GM19035 (cell line): ENCODE results near the gene ADAM8.

Experiments used
- ATAC-seq: cut with Tn5 transposase; IDR thresholded peaks from one replicate; pipeline ENCODE4 v1.9.1; 2021; ENCODE audit not compliant: unreplicated experiment

Gene ADAM8

GRCh38 chr10:133251388-133252222 lies 25.1 kb downstream of the ADAM8 start:
- ATAC-seq = no peak

GRCh38 chr10:133249975-133250754 lies 26.5 kb downstream of the ADAM8 start:
- ATAC-seq = no peak

GRCh38 chr10:133249094-133249780 lies 27.4 kb downstream of the ADAM8 start:
- no peak for ATAC-seq

GRCh38 chr10:133248334-133248715 lies 28.3 kb downstream of the ADAM8 start:
- ATAC-seq = no peak

- ATAC-seq = no peak
Observed at GRCh38 chr10:133247681-133248333, 28.9 kb downstream of the ADAM8 start.

GRCh38 chr10:133246236-133246626 lies 30.4 kb downstream of the ADAM8 start:
- ATAC-seq = no peak

- ATAC-seq = no peak
Observed at GRCh38 chr10:133245439-133246235, 31.0 kb downstream of the ADAM8 start.

- no peak for ATAC-seq
Observed at GRCh38 chr10:133243593-133243992, 33.1 kb downstream of the ADAM8 start.

- ATAC-seq = no peak
Observed at GRCh38 chr10:133242611-133243356, 33.9 kb downstream of the ADAM8 start.

GRCh38 chr10:133241501-133242205 lies 35.0 kb downstream of the ADAM8 start:
- ATAC-seq = peak; percentile 44

GRCh38 chr10:133239990-133240389 lies 36.7 kb downstream of the ADAM8 start:
- ATAC-seq = no peak

- ATAC-seq = no peak
Observed at GRCh38 chr10:133238466-133238804, 38.2 kb downstream of the ADAM8 start.

GRCh38 chr10:133237588-133238465 lies 38.8 kb downstream of the ADAM8 start, which contains the start of gene VENTX:
Gene VENTX, plus strand, starts transcription at chr10:133237855. Its CDS starts 60 bp downstream, at chr10:133237915.
- ATAC-seq = no peak

- no peak for ATAC-seq
Observed at GRCh38 chr10:133237241-133237587, 39.5 kb downstream of the ADAM8 start.

- no peak for ATAC-seq
Observed at GRCh38 chr10:133236401-133237240, 40.0 kb downstream of the ADAM8 start.

- no peak for ATAC-seq
Observed at GRCh38 chr10:133235932-133236331, 40.7 kb downstream of the ADAM8 start.

GRCh38 chr10:133235265-133235855 lies 41.3 kb downstream of the ADAM8 start:
- ATAC-seq = no peak
